Gastroesophageal sphincter (tissue), 3 donors: ENCODE measurements around the gene WNK2.

Experiments
- CTCF ChIP-seq, 4 experiments: fragments of 200-600 bp in 2 of 4; fragments of 450-650 bp in 2 of 4; sonication (generic) in 1 of 4; IDR thresholded peaks; one replicate each; pipeline ENCODE4 v1.5.1; 2017 to 2019; ENCODE audit warnings: antibody characterized with exemption in 4 of 4, mild to moderate bottlenecking in 2 of 4, moderate library complexity in 2 of 4
- POLR2AphosphoS5 ChIP-seq: sonication (generic); formaldehyde crosslinking; IDR thresholded peaks from one replicate; pipeline ENCODE4 v1.6.1; 2017; ENCODE audit warnings: antibody characterized with exemption

DNA sequence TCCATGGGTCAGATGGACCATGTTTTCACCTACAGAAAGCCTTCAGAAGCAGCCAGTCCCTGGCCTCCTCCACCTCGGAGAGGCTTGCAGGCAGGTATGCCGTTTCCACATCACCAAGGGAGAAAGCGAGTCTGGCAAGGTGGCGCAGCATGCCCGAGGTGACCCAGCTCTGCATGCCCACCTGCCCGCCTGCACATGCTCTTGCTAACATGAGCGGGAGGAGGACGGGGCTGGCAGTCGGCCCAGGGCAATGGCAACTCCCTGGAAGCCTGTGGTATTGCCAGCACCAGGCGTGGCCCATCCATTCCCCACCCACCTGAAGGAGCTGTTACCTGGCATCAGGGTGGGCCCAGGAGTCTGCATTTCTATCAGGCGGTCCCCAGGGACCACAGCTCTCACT lies 46.6 kb upstream of the WNK2 start:
- TF ChIP-seq CTCF (IDR thresholded peaks at IDR 0.05) = no peak
- no peak for TF ChIP-seq POLR2AphosphoS5
